Cardiac fibroblast (primary cell): ENCODE results near the gene TLE5.

Source experiments
- DNase-seq, 2 donors: peaks; one replicate each; pipeline versions ENCODE4 v3.0.0 to v3.0.0-alpha.2; 2010; ENCODE audit warnings: low read depth in 2 of 2
- H3K4me3 ChIP-seq, 2 donors: replicated peaks in 1 of 2; 1 replicate in 1 of 2; 2 replicates in 1 of 2; pipeline ENCODE4 v1.5.1; 2011; ENCODE audit warnings: low read depth in 2 of 2, low read length in 2 of 2, mild to moderate bottlenecking in 2 of 2, moderate library complexity in 1 of 2
- CTCF ChIP-seq: IDR thresholded peaks from one replicate; pipeline ENCODE4 v1.5.1; 2011; ENCODE audit warnings: low read depth, mild to moderate bottlenecking, low read length, inconsistent platforms

The TLE5 gene

GRCh38 chr19:3062165-3063105 is at the start of gene TLE5:
TLE5 (minus strand) TSS chr19:3062495; CDS start chr19:3062200, 295 bp downstream.
- no peak for TF ChIP-seq CTCF
- DNase-seq, result peak; percentile 32 to 62
- H3K4me3 ChIP-seq, result peak within 1 kb of the TSS; percentile 76 to 93

GRCh38 chr19:3111586-3112247 is 49.4 kb upstream of the TLE5 start:
- TF ChIP-seq CTCF, result no peak
- H3K4me3 ChIP-seq, result no peak overlapping the region

GRCh38 chr19:3110126-3110825 is 48.0 kb upstream of the TLE5 start:
- TF ChIP-seq CTCF, result no peak
- no peak for DNase-seq
- H3K4me3 ChIP-seq, result no peak overlapping the region

More at GRCh38 chr19:3111586-3112247, 49.4 kb upstream of the TLE5 start:
- DNase-seq, result no peak

- TF ChIP-seq CTCF, result no peak
- DNase-seq, result no peak
- no peak overlapping the region for H3K4me3 ChIP-seq
Measured at GRCh38 chr19:3109491-3109890, 47.2 kb upstream of the TLE5 start.

- peak; percentile 95 for TF ChIP-seq CTCF
- H3K4me3 ChIP-seq, result no peak overlapping the region
- DNase-seq, result peak; percentile 65 to 70
Measured at GRCh38 chr19:3108775-3109174, 46.5 kb upstream of the TLE5 start.

- no peak overlapping the region for H3K4me3 ChIP-seq
- no peak for TF ChIP-seq CTCF
- no peak for DNase-seq
Measured at GRCh38 chr19:3107658-3108057, 45.4 kb upstream of the TLE5 start.
